ENCODE results near the gene CLEC3B.

The CLEC3B gene

GRCh38 chr3:45056608-45057301, 30.7 kb downstream of the CLEC3B start:
- Histone ChIP-seq H3K36me3 (ENCODE audit: control insufficient read depth, insufficient read depth, low read length, severe bottlenecking) (no peaks in the 10 kb centered on the region), H3K9ac (ENCODE audit: low read length) (peak overlapping the region; percentile 34), H3K4me1 (ENCODE audit: control insufficient read depth, insufficient read depth, low read length) (peaks cover 51% of the 10 kb centered on the region), H3K27me3 (replicated peaks; ENCODE audit: control insufficient read depth, insufficient read depth, low read length) (no peaks in the 10 kb centered on the region), H3K4me3 (ENCODE audit: low read length) (no peak overlapping the region), H3K9me3 (ENCODE audit: control insufficient read depth, low read length) (no peaks in the 10 kb centered on the region)
- DNase-seq (ENCODE audit: low read depth), result peak; percentile 44

GRCh38 chr3:45057557-45057956, 31.5 kb downstream of the CLEC3B start:
- Histone ChIP-seq H3K9ac (ENCODE audit: low read length) (no peak overlapping the region), H3K4me3 (ENCODE audit: low read length) (no peak overlapping the region), H3K4me1 (ENCODE audit: control insufficient read depth, insufficient read depth, low read length) (peaks cover 51% of the 10 kb centered on the region), H3K36me3 (ENCODE audit: control insufficient read depth, insufficient read depth, low read length, severe bottlenecking) (no peaks in the 10 kb centered on the region), H3K27me3 (replicated peaks; ENCODE audit: control insufficient read depth, insufficient read depth, low read length) (no peaks in the 10 kb centered on the region), H3K9me3 (ENCODE audit: control insufficient read depth, low read length) (no peaks in the 10 kb centered on the region)
- no peak for DNase-seq (ENCODE audit: low read depth)

GRCh38 chr3:45059132-45059531, 33.0 kb downstream of the CLEC3B start:
- H3K27me3 ChIP-seq (replicated peaks; ENCODE audit: control insufficient read depth, insufficient read depth, low read length), result no peaks in the 10 kb centered on the region
- no peak for DNase-seq (ENCODE audit: low read depth)
- H3K36me3 ChIP-seq (ENCODE audit: control insufficient read depth, insufficient read depth, low read length, severe bottlenecking), result no peaks in the 10 kb centered on the region
- no peak overlapping the region for H3K9ac ChIP-seq (ENCODE audit: low read length)
- H3K9me3 ChIP-seq (ENCODE audit: control insufficient read depth, low read length), result no peaks in the 10 kb centered on the region
- no peak overlapping the region for H3K4me3 ChIP-seq (ENCODE audit: low read length)
- H3K4me1 ChIP-seq (ENCODE audit: control insufficient read depth, insufficient read depth, low read length), result peaks cover 47% of the 10 kb centered on the region

- DNase-seq (ENCODE audit: low read depth), result no peak
- Histone ChIP-seq H3K9ac (ENCODE audit: low read length) (no peak overlapping the region), H3K9me3 (ENCODE audit: control insufficient read depth, low read length) (no peaks in the 10 kb centered on the region), H3K36me3 (ENCODE audit: control insufficient read depth, insufficient read depth, low read length, severe bottlenecking) (no peaks in the 10 kb centered on the region), H3K4me1 (ENCODE audit: control insufficient read depth, insufficient read depth, low read length) (peaks cover 40% of the 10 kb centered on the region), H3K27me3 (replicated peaks; ENCODE audit: control insufficient read depth, insufficient read depth, low read length) (no peaks in the 10 kb centered on the region), H3K4me3 (ENCODE audit: low read length) (no peak overlapping the region)
Observed at GRCh38 chr3:45060165-45060892, 34.2 kb downstream of the CLEC3B start.

GRCh38 chr3:45062697-45063070, 36.6 kb downstream of the CLEC3B start:
- no peak overlapping the region for H3K9ac ChIP-seq (ENCODE audit: low read length)
- no peaks in the 10 kb centered on the region for H3K9me3 ChIP-seq (ENCODE audit: control insufficient read depth, low read length)
- H3K27me3 ChIP-seq (replicated peaks; ENCODE audit: control insufficient read depth, insufficient read depth, low read length), result no peaks in the 10 kb centered on the region
- H3K4me3 ChIP-seq (ENCODE audit: low read length), result no peak overlapping the region
- H3K4me1 ChIP-seq (ENCODE audit: control insufficient read depth, insufficient read depth, low read length), result peaks cover 18% of the 10 kb centered on the region
- no peak for DNase-seq (ENCODE audit: low read depth)
- no peaks in the 10 kb centered on the region for H3K36me3 ChIP-seq (ENCODE audit: control insufficient read depth, insufficient read depth, low read length, severe bottlenecking)

GRCh38 chr3:45064512-45065372, 38.6 kb downstream of the CLEC3B start:
- Histone ChIP-seq H3K9ac (ENCODE audit: low read length) (no peak overlapping the region), H3K4me3 (ENCODE audit: low read length) (no peak overlapping the region), H3K27me3 (replicated peaks; ENCODE audit: control insufficient read depth, insufficient read depth, low read length) (no peaks in the 10 kb centered on the region), H3K4me1 (ENCODE audit: control insufficient read depth, insufficient read depth, low read length) (peaks cover 6% of the 10 kb centered on the region), H3K9me3 (ENCODE audit: control insufficient read depth, low read length) (no peaks in the 10 kb centered on the region), H3K36me3 (ENCODE audit: control insufficient read depth, insufficient read depth, low read length, severe bottlenecking) (no peaks in the 10 kb centered on the region)
- DNase-seq (ENCODE audit: low read depth), result no peak

- Histone ChIP-seq H3K9ac (ENCODE audit: low read length) (no peak overlapping the region), H3K36me3 (ENCODE audit: control insufficient read depth, insufficient read depth, low read length, severe bottlenecking) (no peaks in the 10 kb centered on the region)
Observed at GRCh38 chr3:45065373-45065720, 39.2 kb downstream of the CLEC3B start.

GRCh38 chr3:45066109-45066801, 40.2 kb downstream of the CLEC3B start:
- no peaks in the 10 kb centered on the region for H3K36me3 ChIP-seq (ENCODE audit: control insufficient read depth, insufficient read depth, low read length, severe bottlenecking)
- H3K9me3 ChIP-seq (ENCODE audit: control insufficient read depth, low read length), result no peaks in the 10 kb centered on the region
- H3K9ac ChIP-seq (ENCODE audit: low read length), result no peak overlapping the region
- H3K4me3 ChIP-seq (ENCODE audit: low read length), result no peak overlapping the region
- no peaks in the 10 kb centered on the region for H3K27me3 ChIP-seq (replicated peaks; ENCODE audit: control insufficient read depth, insufficient read depth, low read length)
- H3K4me1 ChIP-seq (ENCODE audit: control insufficient read depth, insufficient read depth, low read length), result peaks cover 6% of the 10 kb centered on the region
- DNase-seq (ENCODE audit: low read depth), result no peak

More at GRCh38 chr3:45065373-45065720, 39.2 kb downstream of the CLEC3B start:
- no peak for DNase-seq (ENCODE audit: low read depth)
- peaks cover 6% of the 10 kb centered on the region for H3K4me1 ChIP-seq (ENCODE audit: control insufficient read depth, insufficient read depth, low read length)
- no peaks in the 10 kb centered on the region for H3K27me3 ChIP-seq (replicated peaks; ENCODE audit: control insufficient read depth, insufficient read depth, low read length)
- no peaks in the 10 kb centered on the region for H3K9me3 ChIP-seq (ENCODE audit: control insufficient read depth, low read length)
- no peak overlapping the region for H3K4me3 ChIP-seq (ENCODE audit: low read length)

GRCh38 chr3:45067486-45067885, 41.4 kb downstream of the CLEC3B start:
- H3K4me1 ChIP-seq (ENCODE audit: control insufficient read depth, insufficient read depth, low read length), result peaks cover 6% of the 10 kb centered on the region

GRCh38 chr3:45067941-45068340, 41.8 kb downstream of the CLEC3B start:
- H3K9ac ChIP-seq (ENCODE audit: low read length), result no peak overlapping the region
- no peak for DNase-seq (ENCODE audit: low read depth)
- H3K4me1 ChIP-seq (ENCODE audit: control insufficient read depth, insufficient read depth, low read length), result peaks cover 6% of the 10 kb centered on the region

More at GRCh38 chr3:45067486-45067885, 41.4 kb downstream of the CLEC3B start:
- no peaks in the 10 kb centered on the region for H3K36me3 ChIP-seq (ENCODE audit: control insufficient read depth, insufficient read depth, low read length, severe bottlenecking)
- no peaks in the 10 kb centered on the region for H3K27me3 ChIP-seq (replicated peaks; ENCODE audit: control insufficient read depth, insufficient read depth, low read length)
- H3K9ac ChIP-seq (ENCODE audit: low read length), result no peak overlapping the region
- H3K4me3 ChIP-seq (ENCODE audit: low read length), result no peak overlapping the region
- no peak for DNase-seq (ENCODE audit: low read depth)
- no peaks in the 10 kb centered on the region for H3K9me3 ChIP-seq (ENCODE audit: control insufficient read depth, low read length)

GRCh38 chr3:45071075-45071474, 45.0 kb downstream of the CLEC3B start:
- Histone ChIP-seq H3K4me1 (ENCODE audit: control insufficient read depth, insufficient read depth, low read length) (no peaks in the 10 kb centered on the region), H3K36me3 (ENCODE audit: control insufficient read depth, insufficient read depth, low read length, severe bottlenecking) (no peaks in the 10 kb centered on the region)
- DNase-seq (ENCODE audit: low read depth), result no peak

More at GRCh38 chr3:45067941-45068340, 41.8 kb downstream of the CLEC3B start:
- no peaks in the 10 kb centered on the region for H3K27me3 ChIP-seq (replicated peaks; ENCODE audit: control insufficient read depth, insufficient read depth, low read length)
- H3K4me3 ChIP-seq (ENCODE audit: low read length), result no peak overlapping the region
- H3K36me3 ChIP-seq (ENCODE audit: control insufficient read depth, insufficient read depth, low read length, severe bottlenecking), result no peaks in the 10 kb centered on the region
- H3K9me3 ChIP-seq (ENCODE audit: control insufficient read depth, low read length), result no peaks in the 10 kb centered on the region

More at GRCh38 chr3:45071075-45071474, 45.0 kb downstream of the CLEC3B start:
- Histone ChIP-seq H3K27me3 (replicated peaks; ENCODE audit: control insufficient read depth, insufficient read depth, low read length) (no peaks in the 10 kb centered on the region), H3K4me3 (ENCODE audit: low read length) (no peak overlapping the region), H3K9ac (ENCODE audit: low read length) (no peak overlapping the region), H3K9me3 (ENCODE audit: control insufficient read depth, low read length) (no peaks in the 10 kb centered on the region)

Measured in adipocyte (in vitro differentiated cells).